Ascending aorta (tissue), 2 donors: ENCODE results near the gene VANGL2. TPM values are rescaled to one million over a fixed set of nuclear protein-coding genes. Genes with fewer than 3 reads are reported as not detected.

Experiments used
- DNase-seq, 2 donors: peaks; one replicate each; pipeline ENCODE4 v3.0.0-alpha.2; 2019; ENCODE audit warnings: low spot score in 2 of 2
- H3K27ac ChIP-seq, 2 donors: fragments of 200-600 bp; sonication (generic); one replicate each; pipeline ENCODE4 v1.5.1; 2016 to 2017; ENCODE audit warnings: mild to moderate bottlenecking in 1 of 2
- H3K27me3 ChIP-seq: fragments of 200-600 bp; sonication (generic); one replicate; pipeline ENCODE4 v1.5.1; 2017
- H3K36me3 ChIP-seq, 2 donors: fragments of 200-600 bp; sonication (generic); one replicate each; pipeline ENCODE4 v1.5.1; 2016
- H3K4me1 ChIP-seq, 2 donors: fragments of 200-600 bp; sonication (generic); one replicate each; pipeline ENCODE4 v1.5.1; 2016 to 2017; ENCODE audit warnings: mild to moderate bottlenecking in 1 of 2
- H3K4me3 ChIP-seq, 2 donors: fragments of 200-600 bp; sonication (generic); one replicate each; pipeline ENCODE4 v1.5.1; 2016 to 2017; ENCODE audit warnings: mild to moderate bottlenecking in 1 of 2
- H3K9me3 ChIP-seq, 2 donors: fragments of 200-600 bp; sonication (generic); one replicate each; pipeline ENCODE4 v1.5.1; 2016
- CTCF ChIP-seq, 3 experiments: fragments of 200-600 bp in 2 of 3; fragments of 450-650 bp in 1 of 3; sonication (generic) in 2 of 3; IDR thresholded peaks; one replicate each; pipeline ENCODE4 v1.5.1; 2016 to 2019; ENCODE audit warnings: antibody characterized with exemption in 3 of 3, mild to moderate bottlenecking in 1 of 3, moderate library complexity in 1 of 3
- intact Hi-C: fragments of 100-400 bp; cut with DNase I; formaldehyde crosslinking; loops from one replicate; pipeline ENCODE4 v1.15.1; 2023
- total RNA-seq: library from RNA; depleted of rRNA; stranded (reverse); fragments of >200 nt; gene quantifications from one replicate; pipeline ENCODE4 v1.1.0, GENCODE V29; 2016

Gene VANGL2
- total RNA-seq, result 0.96 TPM

GRCh38 chr1:160400223-160400645, at the start of gene VANGL2:
VANGL2 (plus strand) TSS chr1:160400564; CDS start chr1:160415838, 15,274 bp downstream.
- Histone ChIP-seq H3K27me3 (peaks cover 4% of the 10 kb centered on the region), H3K4me1 (peaks cover 5 to 7% of the 10 kb centered on the region in 2 donors), H3K4me3 (peak within 1 kb of the TSS; percentile 52 to 72), H3K36me3 (no peaks in the 10 kb centered on the region), H3K27ac (no peak within 1 kb of the TSS), H3K9me3 (no peaks in the 10 kb centered on the region)
- intact Hi-C loops, result no loop called here
- TF ChIP-seq CTCF (IDR thresholded peaks at IDR 0.05), result no peak
- DNase-seq, result peak in 1 of 2 donors; percentile 70

GRCh38 chr1:160351629-160352028, 48.7 kb upstream of the VANGL2 start:
- intact Hi-C loops, result no loop called here
- H3K36me3 ChIP-seq, result peaks cover 77 to 94% of the 10 kb centered on the region in 2 donors

GRCh38 chr1:160352555-160352954, 47.8 kb upstream of the VANGL2 start:
- no peak for TF ChIP-seq CTCF (IDR thresholded peaks at IDR 0.05)
- intact Hi-C loops, result no loop called here
- Histone ChIP-seq H3K36me3 (peaks cover 86 to 99% of the 10 kb centered on the region in 2 donors), H3K4me3 (no peak overlapping the region), H3K27me3 (no peaks in the 10 kb centered on the region), H3K27ac (no peak overlapping the region), H3K9me3 (no peaks in the 10 kb centered on the region), H3K4me1 (no peaks in the 10 kb centered on the region)
- no peak for DNase-seq

More at GRCh38 chr1:160351629-160352028, 48.7 kb upstream of the VANGL2 start:
- Histone ChIP-seq H3K27me3 (no peaks in the 10 kb centered on the region), H3K4me1 (no peaks in the 10 kb centered on the region), H3K9me3 (no peaks in the 10 kb centered on the region), H3K27ac (no peak overlapping the region), H3K4me3 (no peak overlapping the region)
- TF ChIP-seq CTCF (IDR thresholded peaks at IDR 0.05), result no peak
- DNase-seq, result no peak

- DNase-seq, result no peak
- Histone ChIP-seq H3K4me1 (no peaks in the 10 kb centered on the region), H3K27ac (no peak overlapping the region), H3K4me3 (no peak overlapping the region), H3K9me3 (no peaks in the 10 kb centered on the region), H3K36me3 (peaks cover 92 to 99% of the 10 kb centered on the region in 2 donors), H3K27me3 (no peaks in the 10 kb centered on the region)
- TF ChIP-seq CTCF (IDR thresholded peaks at IDR 0.05), result no peak
- intact Hi-C loops, result no loop called here
Measured at GRCh38 chr1:160353223-160353622, 47.1 kb upstream of the VANGL2 start.

GRCh38 chr1:160354388-160354985, 45.9 kb upstream of the VANGL2 start:
- Histone ChIP-seq H3K4me3 (no peak overlapping the region), H3K27ac (no peak overlapping the region), H3K27me3 (no peaks in the 10 kb centered on the region), H3K4me1 (no peaks in the 10 kb centered on the region), H3K36me3 (peaks cover 90 to 98% of the 10 kb centered on the region in 2 donors), H3K9me3 (no peaks in the 10 kb centered on the region)
- peak in 1 of 3 experiments; percentile 8 for TF ChIP-seq CTCF (IDR thresholded peaks at IDR 0.05)
- intact Hi-C loops, result no loop called here
- no peak for DNase-seq
